Activated CD4-positive, alpha-beta memory T cell treated with anti-CD3 and anti-CD28 coated beads for 36 hours (primary cell): ENCODE measurements around the gene VAV2. TPM values are rescaled to one million over a fixed set of nuclear protein-coding genes. Genes with fewer than 3 reads are reported as not detected.
A peak's percentile ranks its signal among the peaks of the same experiment; 100 is the strongest.

ENCODE experiments used
- CTCF ChIA-PET: fragments of 350-600 bp; sonication (Branson Sonifier 250); formaldehyde crosslinking; loops from one replicate; lab custom pipeline; 2021; ENCODE audit warnings: antibody characterized with exemption, inconsistent platforms; lab: Charles Lee
- POLR2A ChIA-PET: fragments of 350-600 bp; sonication (Branson Sonifier 250); formaldehyde crosslinking; loops from one replicate; lab custom pipeline; 2021; ENCODE audit warnings: antibody characterized with exemption; lab: Charles Lee
- DNase-seq: peaks from one replicate; pipeline ENCODE4 v3.0.0-alpha.2; 2020
- H3K27ac Mint-ChIP-seq: one replicate; pipeline ENCODE4 v1.8.0; 2021; ENCODE audit warnings: mixed read lengths
- H3K27me3 Mint-ChIP-seq: one replicate; pipeline ENCODE4 v1.8.0; 2021; ENCODE audit warnings: mixed read lengths
- H3K36me3 Mint-ChIP-seq: one replicate; pipeline ENCODE4 v1.8.0; 2021; ENCODE audit warnings: mixed read lengths
- H3K4me1 Mint-ChIP-seq: one replicate; pipeline ENCODE4 v1.8.0; 2021; ENCODE audit warnings: low read depth, mixed read lengths
- H3K4me3 Mint-ChIP-seq: one replicate; pipeline ENCODE4 v1.8.0; 2021; ENCODE audit warnings: mild to moderate bottlenecking, mixed read lengths
- H3K9me3 Mint-ChIP-seq: one replicate; pipeline ENCODE4 v1.8.0; 2021; ENCODE audit warnings: mixed read lengths
- intact Hi-C: fragments of 100-400 bp; cut with micrococcal nuclease; formaldehyde crosslinking; loops from one replicate; pipeline ENCODE4 v1.15.1; 2023
- total RNA-seq, 2 experiments: library from RNA; stranded (reverse); gene quantifications; one replicate each; pipeline ENCODE4 v1.2.3, GENCODE V29; 2021

Gene VAV2
- total RNA-seq, 2 experiments from 2014 or later, result 4.5 to 5.3 TPM

DNA sequence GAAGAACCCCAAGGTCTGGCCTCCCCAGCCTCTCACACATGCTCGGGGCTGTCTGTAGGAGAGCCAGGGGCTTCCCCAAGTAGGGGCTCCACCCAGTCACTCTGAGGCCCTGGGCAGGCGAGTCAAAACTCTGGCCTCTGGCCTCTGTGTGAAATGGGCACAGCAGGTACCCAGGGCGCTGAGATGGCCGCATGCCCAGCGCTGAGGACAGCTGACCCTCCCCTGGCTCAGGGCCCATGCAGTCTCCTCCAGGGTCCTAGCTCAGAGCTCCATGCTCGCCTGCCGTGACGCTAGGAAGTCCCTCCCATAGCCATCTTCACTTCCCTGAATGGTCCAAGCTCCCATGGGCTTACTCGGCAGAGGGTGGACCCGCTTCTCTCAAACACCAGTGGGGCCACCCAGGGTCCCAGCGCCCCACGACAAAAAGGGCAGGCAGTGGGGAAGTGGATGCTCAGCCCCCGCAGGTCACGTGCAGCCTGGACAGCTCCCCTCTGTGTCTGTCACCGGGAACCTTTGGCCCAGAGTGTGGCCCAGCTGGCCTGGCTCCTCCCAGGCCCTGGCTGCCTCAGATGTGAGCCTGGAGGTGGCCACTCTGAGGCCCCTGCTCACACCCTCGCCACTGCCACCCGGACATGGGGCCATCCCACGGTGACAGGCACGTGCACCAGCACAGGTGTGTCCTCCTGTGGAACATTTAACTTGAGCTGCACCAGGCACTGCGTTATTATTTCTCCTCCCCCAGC lies 12.2 kb upstream of the VAV2 start:
- Mint-ChIP-seq H3K27me3 (peaks cover 5% of the 10 kb centered on the region), H3K4me3 (no peak overlapping the region), H3K4me1 (no peaks in the 10 kb centered on the region), H3K36me3 (no peaks in the 10 kb centered on the region), H3K9me3 (no peaks in the 10 kb centered on the region), H3K27ac (no peak overlapping the region)
- CTCF ChIA-PET, result interaction anchor here (1.6 kb wide), 1 partner anchor 10 kb away, joined by 7 read pairs; no protein-coding TSS in a partner anchor
- intact Hi-C loops, result no loop called here
- POLR2A ChIA-PET, result no interaction called here
- no peak for DNase-seq

DNA sequence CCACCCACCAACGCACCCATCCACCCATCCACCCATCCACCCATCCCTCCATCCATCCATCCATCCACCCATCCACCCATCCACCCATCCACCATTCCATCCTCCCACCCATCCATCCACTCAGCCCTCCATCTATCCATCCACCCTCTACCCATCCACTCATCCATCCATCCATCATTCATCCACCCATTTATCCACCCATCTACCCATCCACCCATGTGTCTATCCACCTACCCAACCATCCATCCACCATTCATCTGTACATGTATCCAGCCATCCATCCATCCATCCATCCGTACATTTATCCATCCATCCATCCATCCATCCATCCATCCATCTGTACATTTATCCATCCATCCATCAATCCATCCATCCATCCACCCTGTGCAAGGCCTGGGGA lies 11.1 kb upstream of the VAV2 start:
- no peak for DNase-seq
- H3K9me3 Mint-ChIP-seq, result no peaks in the 10 kb centered on the region
- peaks cover 5% of the 10 kb centered on the region for H3K27me3 Mint-ChIP-seq
- H3K4me1 Mint-ChIP-seq, result no peaks in the 10 kb centered on the region
- intact Hi-C loops, result no loop called here
- H3K27ac Mint-ChIP-seq, result no peak overlapping the region
- H3K36me3 Mint-ChIP-seq, result no peaks in the 10 kb centered on the region
- ChIA-PET CTCF (no interaction called here), POLR2A (no interaction called here)
- no peak overlapping the region for H3K4me3 Mint-ChIP-seq

DNA sequence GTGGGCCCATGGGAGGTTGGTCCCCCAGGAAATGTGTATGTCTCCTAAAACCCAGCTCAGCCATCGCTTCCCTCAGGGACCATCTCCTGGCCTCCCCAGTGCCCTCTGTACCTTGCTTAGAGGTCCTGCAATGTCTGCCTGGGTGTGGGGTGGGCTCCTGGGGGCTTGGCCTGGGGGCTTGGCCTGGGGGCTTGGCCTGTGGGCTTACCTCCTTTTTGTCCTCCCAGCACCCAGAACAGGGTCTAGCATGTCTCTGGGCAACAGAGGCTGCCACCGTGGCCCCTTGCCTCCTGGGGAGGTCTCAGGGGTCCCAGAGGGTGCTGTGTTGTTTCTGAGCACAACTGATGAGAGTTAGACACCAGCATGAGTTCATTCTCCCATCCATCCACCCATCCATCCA lies 10.7 kb upstream of the VAV2 start:
- Mint-ChIP-seq H3K27me3 (peaks cover 5% of the 10 kb centered on the region), H3K4me3 (no peak overlapping the region), H3K27ac (no peak overlapping the region), H3K4me1 (no peaks in the 10 kb centered on the region), H3K9me3 (no peaks in the 10 kb centered on the region), H3K36me3 (no peaks in the 10 kb centered on the region)
- POLR2A ChIA-PET, result no interaction called here
- CTCF ChIA-PET, result no interaction called here
- no peak for DNase-seq
- intact Hi-C loops, result no loop called here

DNA sequence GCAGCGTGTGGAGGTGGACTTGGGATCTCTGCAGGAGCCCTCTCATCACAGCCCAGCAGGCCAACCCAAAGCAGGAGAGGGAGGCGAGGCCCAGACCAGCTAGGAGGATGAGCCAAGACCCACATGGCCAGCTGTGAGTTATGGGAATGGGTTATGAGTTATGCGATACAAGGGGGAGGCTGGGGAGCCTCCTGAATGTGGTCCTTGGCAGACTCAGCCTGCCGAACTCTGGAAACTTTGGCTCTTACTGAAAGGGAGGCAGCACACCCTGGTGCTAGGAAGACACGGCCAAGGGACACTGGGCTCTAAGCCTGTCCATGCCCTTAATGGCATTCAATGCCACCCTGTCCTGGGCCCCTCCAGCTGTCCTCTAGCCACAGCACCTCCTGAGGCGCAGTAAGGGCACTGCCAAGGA lies 7.7 kb upstream of the VAV2 start:
- intact Hi-C loops, result no loop called here
- no peaks in the 10 kb centered on the region for H3K4me1 Mint-ChIP-seq
- CTCF ChIA-PET, result interaction anchor here (1.4 kb wide), 1 partner anchor 218 kb away, joined by 4 read pairs; no protein-coding TSS in a partner anchor
- H3K36me3 Mint-ChIP-seq, result no peaks in the 10 kb centered on the region
- no peaks in the 10 kb centered on the region for H3K9me3 Mint-ChIP-seq
- H3K27ac Mint-ChIP-seq, result no peak overlapping the region
- peaks cover 5% of the 10 kb centered on the region for H3K27me3 Mint-ChIP-seq
- POLR2A ChIA-PET, result no interaction called here
- H3K4me3 Mint-ChIP-seq, result no peak overlapping the region
- no peak for DNase-seq

DNA sequence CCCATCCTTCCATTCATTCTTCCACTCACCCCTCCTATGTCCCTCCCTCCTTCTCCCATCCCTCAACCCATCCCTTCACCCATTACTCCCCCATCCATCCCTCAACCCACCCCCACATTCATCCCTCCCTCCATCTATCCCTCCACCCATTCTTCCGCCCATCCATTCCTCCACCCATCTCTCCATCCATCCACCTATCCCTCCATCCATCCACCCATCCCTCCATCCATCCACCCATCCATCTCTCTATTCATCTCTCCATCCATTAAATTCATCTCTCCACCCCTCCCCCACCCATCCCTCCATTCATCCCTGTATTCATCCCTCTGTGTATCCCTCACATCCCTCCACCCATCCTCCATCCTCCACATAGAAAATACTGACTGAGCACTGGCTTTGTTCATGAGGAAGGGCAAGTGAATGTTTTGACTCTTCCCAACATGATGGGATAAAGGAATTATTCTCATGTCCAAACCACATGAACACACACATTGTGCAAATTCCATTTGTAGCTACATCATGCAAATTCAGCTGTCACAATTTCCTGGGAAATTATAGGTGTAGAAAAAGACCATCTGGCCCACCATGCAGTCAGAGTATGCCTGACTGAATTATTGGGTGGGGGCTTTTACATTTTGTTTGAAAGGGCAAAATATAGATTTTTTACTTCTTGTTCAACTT lies 6.9 kb upstream of the VAV2 start:
- Mint-ChIP-seq H3K27me3 (peaks cover 8% of the 10 kb centered on the region), H3K4me3 (no peak overlapping the region), H3K9me3 (no peaks in the 10 kb centered on the region), H3K4me1 (peaks cover 1% of the 10 kb centered on the region), H3K36me3 (no peaks in the 10 kb centered on the region), H3K27ac (no peak overlapping the region)
- ChIA-PET CTCF (interaction anchor here (1.4 kb wide), 1 partner anchor 217 kb away, joined by 4 read pairs; no protein-coding TSS in a partner anchor), POLR2A (no interaction called here)
- DNase-seq, result no peak
- intact Hi-C loops, result no loop called here

DNA sequence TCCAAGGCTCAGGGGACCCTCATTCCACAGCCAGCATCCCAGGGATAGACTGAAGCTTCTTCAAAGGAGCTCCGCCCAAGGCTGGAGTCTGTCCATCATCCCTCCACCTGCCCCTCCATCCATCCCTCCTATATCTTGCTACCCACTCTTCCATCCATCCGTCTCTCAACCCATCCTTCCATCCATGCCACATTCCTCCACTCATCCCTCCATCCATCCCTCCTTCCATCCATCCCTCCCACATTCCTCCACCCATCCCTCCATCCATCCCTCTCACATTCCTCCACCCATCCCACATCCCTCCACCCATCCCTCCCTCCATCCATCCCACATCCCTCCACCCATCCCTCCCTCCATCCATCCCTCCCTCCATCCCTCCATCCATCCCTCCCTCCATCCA lies 5.5 kb upstream of the VAV2 start:
- intact Hi-C loops, result no loop called here
- Mint-ChIP-seq H3K36me3 (no peaks in the 10 kb centered on the region), H3K4me3 (no peak overlapping the region), H3K27me3 (peaks cover 6% of the 10 kb centered on the region), H3K27ac (no peak overlapping the region), H3K9me3 (no peaks in the 10 kb centered on the region), H3K4me1 (peaks cover 1% of the 10 kb centered on the region)
- no peak for DNase-seq
- ChIA-PET POLR2A (no interaction called here), CTCF (interaction anchor here (5.0 kb wide), 1 partner anchor 205 kb away, joined by 107 read pairs; no protein-coding TSS in a partner anchor)

DNA sequence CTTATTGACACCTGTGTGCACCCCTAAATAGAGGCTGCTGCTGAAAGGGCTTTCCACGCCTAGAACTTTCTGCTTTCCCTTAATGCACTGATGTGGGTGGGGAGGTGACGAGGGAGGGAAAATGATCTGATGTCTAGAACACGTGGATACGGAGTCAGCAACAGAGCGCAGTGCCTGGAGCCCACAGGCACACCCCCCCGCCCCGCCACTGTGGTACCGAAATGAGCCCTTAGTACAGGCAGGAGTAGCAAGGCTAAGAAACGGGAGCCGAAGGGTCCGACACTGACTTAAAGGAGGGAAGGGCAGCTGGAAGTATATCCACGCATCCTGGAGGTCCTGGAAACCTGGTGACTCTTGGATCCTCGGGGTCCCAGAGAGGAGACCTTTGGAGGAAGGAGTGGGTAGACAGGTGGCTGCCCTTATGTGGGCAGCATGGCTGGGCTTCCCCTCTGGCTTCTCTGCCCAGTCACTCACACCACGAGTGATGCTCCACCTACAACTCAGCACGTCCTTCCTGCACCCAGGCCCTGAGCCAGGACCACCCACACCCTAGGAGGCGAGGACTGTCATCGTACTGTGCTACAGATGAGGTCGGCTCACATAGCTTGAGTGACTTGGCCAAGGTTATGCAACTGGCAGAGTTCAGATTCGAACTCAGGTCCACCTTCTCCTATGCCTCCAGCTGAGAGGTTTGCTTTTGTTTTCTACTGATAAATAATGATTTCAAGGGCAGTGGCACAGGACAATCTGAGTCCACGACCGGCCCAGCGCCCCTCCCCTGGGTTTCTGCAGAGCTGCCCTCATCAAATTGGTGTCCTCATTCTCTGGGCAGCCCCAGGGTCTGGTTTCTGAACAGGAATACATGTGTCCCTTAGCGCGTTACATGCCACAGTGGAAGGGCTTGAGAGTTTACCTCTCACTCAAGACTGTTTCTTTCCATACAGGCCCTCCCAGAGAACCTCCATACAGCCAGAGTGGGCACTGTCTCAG lies 4.7 kb upstream of the VAV2 start:
- no peak for DNase-seq
- intact Hi-C loops, result no loop called here
- Mint-ChIP-seq H3K27ac (no peak overlapping the region), H3K36me3 (no peaks in the 10 kb centered on the region), H3K9me3 (no peaks in the 10 kb centered on the region), H3K27me3 (peaks cover 3% of the 10 kb centered on the region), H3K4me3 (no peak overlapping the region), H3K4me1 (peaks cover 1% of the 10 kb centered on the region)
- CTCF ChIA-PET, result interaction anchor here (3.1 to 5.0 kb wide), 3 partner anchors 25 to 215 kb away, joined by 17 to 118 read pairs (median 107); no protein-coding TSS in a partner anchor
- POLR2A ChIA-PET, result no interaction called here

DNA sequence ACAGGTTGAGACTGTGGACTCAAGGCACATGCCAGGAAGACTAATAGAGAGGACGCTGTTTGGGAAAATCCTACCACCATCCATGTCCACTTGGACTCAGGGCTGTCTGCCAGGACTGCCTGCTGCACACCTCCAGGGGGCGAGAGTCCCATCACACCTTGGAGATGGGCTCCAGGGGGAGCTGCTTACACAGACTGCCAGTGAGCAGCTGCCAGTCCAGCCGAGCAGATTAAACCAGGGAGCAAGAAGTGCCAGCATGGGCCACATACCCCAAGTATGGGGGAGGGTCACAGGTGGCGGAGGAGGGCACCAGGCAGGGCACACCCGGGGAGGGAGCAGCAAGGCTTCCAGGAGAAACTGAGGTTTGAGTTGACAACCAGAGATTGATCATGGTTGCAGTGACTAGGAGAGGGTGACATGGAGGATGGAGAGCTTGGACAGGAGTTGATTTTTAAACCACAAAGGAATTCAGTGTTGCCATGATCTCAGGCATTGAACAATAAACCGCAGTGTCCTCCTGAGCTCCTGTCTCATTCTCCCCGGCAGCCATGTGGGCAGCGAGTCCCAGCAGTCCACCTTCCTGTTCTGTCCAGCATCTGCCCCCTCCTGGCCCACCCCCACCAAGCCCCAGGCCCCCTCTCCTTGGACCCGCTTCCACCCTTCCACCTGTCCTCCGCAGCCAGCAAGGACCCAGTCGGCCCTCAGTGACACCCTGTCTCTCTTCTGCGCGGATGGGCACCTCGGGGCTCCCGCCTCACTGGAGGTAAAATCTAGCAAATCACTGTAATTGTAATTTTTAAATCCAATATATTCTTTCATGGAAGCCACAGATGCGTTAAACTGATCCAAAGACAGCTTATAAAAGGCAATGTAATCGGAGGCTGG lies 3.1 kb upstream of the VAV2 start:
- H3K4me3 Mint-ChIP-seq, result no peak overlapping the region
- DNase-seq, result peak; percentile 31
- no peaks in the 10 kb centered on the region for H3K36me3 Mint-ChIP-seq
- H3K4me1 Mint-ChIP-seq, result peaks cover 1% of the 10 kb centered on the region
- H3K27ac Mint-ChIP-seq, result no peak overlapping the region
- H3K27me3 Mint-ChIP-seq, result peaks cover 10% of the 10 kb centered on the region
- ChIA-PET POLR2A (no interaction called here), CTCF (interaction anchor here (0.9 to 5.0 kb wide), 16 partner anchors 10 to 464 kb away, joined by 3 to 118 read pairs (median 6); partner anchors contain the start of gene BRD3OS)
- intact Hi-C loops, result no loop called here
- no peaks in the 10 kb centered on the region for H3K9me3 Mint-ChIP-seq

DNA sequence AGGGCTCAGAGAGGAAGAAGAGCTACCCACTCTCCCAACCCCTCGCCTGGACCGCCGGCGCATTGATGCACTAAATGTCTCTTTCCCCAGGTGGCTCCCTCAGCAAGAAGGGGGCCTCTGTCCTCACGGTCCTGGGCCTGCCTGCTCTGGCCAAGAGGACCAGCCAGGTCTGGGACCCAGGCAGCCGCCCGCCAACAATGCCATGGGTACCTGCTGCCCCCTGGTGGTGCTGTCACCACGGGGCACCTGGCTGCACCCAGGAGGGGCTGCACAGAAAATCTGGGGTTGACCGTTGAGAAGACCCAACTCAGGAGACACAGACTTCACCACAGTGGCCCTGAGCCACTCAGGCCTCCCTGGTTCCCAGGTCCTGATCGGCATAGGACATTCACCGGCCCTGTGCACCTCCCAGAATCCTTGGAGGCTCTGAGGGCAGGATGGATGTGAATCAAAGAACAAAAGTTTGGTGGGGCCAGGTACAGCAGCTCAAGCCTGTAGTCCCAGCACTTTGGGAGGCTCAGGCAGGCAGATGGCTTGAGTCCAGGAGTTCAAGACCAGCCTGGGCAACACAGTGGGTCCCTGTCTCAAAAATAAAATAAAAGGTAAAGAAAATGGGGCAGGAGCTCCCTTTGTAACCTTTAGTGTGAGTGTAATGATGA lies 2.4 kb upstream of the VAV2 start:
- POLR2A ChIA-PET, result interaction anchor here (1.3 kb wide), 1 partner anchor 212 kb away, joined by 6 read pairs; no protein-coding TSS in a partner anchor

DNA sequence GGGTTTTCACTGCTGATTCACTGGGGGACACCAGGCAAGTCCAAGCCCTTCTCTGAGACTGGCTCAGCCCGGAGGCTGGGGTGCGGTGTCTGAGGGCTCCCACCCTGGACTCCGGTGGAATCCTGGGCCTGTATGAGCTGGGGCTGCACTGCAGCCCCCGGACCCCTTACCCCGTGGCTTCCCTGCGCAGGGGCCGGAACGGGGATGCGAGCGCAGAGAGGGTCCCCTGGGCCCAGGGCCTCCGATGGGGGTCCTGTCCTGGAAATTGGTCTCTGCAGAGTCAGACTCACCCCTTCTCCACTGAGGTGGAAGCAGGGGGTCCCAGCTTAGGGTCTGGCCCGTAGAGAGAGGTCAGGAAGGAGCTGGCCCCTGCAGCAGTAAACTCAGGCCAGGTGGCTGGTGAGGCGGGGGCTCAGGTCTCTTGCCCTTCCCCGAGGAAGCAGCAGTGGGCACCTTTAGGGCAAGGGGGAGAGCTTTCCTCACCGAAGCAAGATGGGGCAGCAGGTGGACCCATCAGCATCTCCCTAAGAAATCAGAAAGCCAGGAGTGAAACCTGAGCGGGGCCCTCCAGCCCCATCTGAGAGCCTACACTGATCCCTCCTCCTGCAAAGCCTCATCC lies 1.6 kb upstream of the VAV2 start:
- Mint-ChIP-seq H3K27ac (no peak overlapping the region), H3K9me3 (no peaks in the 10 kb centered on the region)
- CTCF ChIA-PET, result interaction anchor here (0.5 to 5.0 kb wide), 24 partner anchors 10 to 461 kb away, joined by 3 to 118 read pairs (median 4); partner anchors contain the start of gene BRD3OS

More for the DNA sequence above, 2.4 kb upstream of the VAV2 start:
- CTCF ChIA-PET, result interaction anchor here (0.9 to 5.0 kb wide), 24 partner anchors 10 to 464 kb away, joined by 3 to 118 read pairs (median 4); partner anchors contain the start of gene BRD3OS
- Mint-ChIP-seq H3K4me1 (peaks cover 1% of the 10 kb centered on the region), H3K27me3 (peaks cover 12% of the 10 kb centered on the region), H3K36me3 (no peaks in the 10 kb centered on the region), H3K4me3 (peak overlapping the region; percentile 43), H3K27ac (no peak overlapping the region), H3K9me3 (no peaks in the 10 kb centered on the region)
- intact Hi-C loops, result loop anchor here (1.0 to 5.0 kb wide), 3 partner anchors 73 to 212 kb away; partner anchors contain the start of gene BRD3
- DNase-seq, result peak; percentile 83

More for the DNA sequence above, 1.6 kb upstream of the VAV2 start:
- H3K4me3 Mint-ChIP-seq, result peak overlapping the region; percentile 69
- intact Hi-C loops, result loop anchor here (1.0 to 5.0 kb wide), 3 partner anchors 74 to 211 kb away; partner anchors contain the start of gene BRD3
- peaks cover 12% of the 10 kb centered on the region for H3K27me3 Mint-ChIP-seq
- POLR2A ChIA-PET, result interaction anchor here (1.3 kb wide), 1 partner anchor 211 kb away, joined by 6 read pairs; no protein-coding TSS in a partner anchor
- H3K36me3 Mint-ChIP-seq, result no peaks in the 10 kb centered on the region
- no peak for DNase-seq
- peaks cover 1% of the 10 kb centered on the region for H3K4me1 Mint-ChIP-seq
